Activated B cell treated with CpG ODN at 0.5 μM for 24 hours (primary cell): ENCODE measurements around the gene SERPINB13. TPM values are rescaled to one million over a fixed set of nuclear protein-coding genes. Genes with fewer than 3 reads are reported as not detected.

Experiments
- ATAC-seq: fragments of 200-7000 bp; cut with Tn5 transposase; one replicate; pipeline ENCODE4 v1.10.0; 2021; ENCODE audit warnings: low read depth, mild to moderate bottlenecking, moderate library complexity
- CTCF ChIA-PET: fragments of 350-600 bp; sonication (Branson Sonifier 250); formaldehyde crosslinking; loops from one replicate; lab custom pipeline; 2021; ENCODE audit warnings: antibody characterized with exemption; lab: Charles Lee
- POLR2A ChIA-PET: fragments of 350-600 bp; sonication (Branson Sonifier 250); formaldehyde crosslinking; loops from one replicate; lab custom pipeline; 2021; ENCODE audit warnings: antibody characterized with exemption; lab: Charles Lee
- DNase-seq: peaks from one replicate; pipeline ENCODE4 v3.0.0; 2022
- H3K27ac Mint-ChIP-seq: one replicate; pipeline ENCODE4 v1.8.0; 2020; ENCODE audit warnings: mixed read lengths
- H3K27me3 Mint-ChIP-seq: one replicate; pipeline ENCODE4 v1.8.0; 2021; ENCODE audit warnings: mixed read lengths
- H3K36me3 Mint-ChIP-seq: one replicate; pipeline ENCODE4 v1.8.0; 2021; ENCODE audit warnings: low read depth, mixed read lengths
- H3K4me1 Mint-ChIP-seq: one replicate; pipeline ENCODE4 v1.8.0; 2021; ENCODE audit warnings: mixed read lengths
- H3K4me3 Mint-ChIP-seq: one replicate; pipeline ENCODE4 v1.8.0; 2020; ENCODE audit warnings: mild to moderate bottlenecking, mixed read lengths
- H3K9me3 Mint-ChIP-seq: one replicate; pipeline ENCODE4 v1.8.0; 2020; ENCODE audit warnings: mixed read lengths
- CTCF ChIP-seq: fragments of 200-600 bp; IDR thresholded peaks from one replicate; pipeline ENCODE4 v1.8.0; 2022; ENCODE audit warnings: antibody characterized with exemption, mild to moderate bottlenecking
- intact Hi-C: fragments of 100-400 bp; cut with micrococcal nuclease; formaldehyde crosslinking; loops from one replicate; pipeline ENCODE4 v1.15.1; 2024
- total RNA-seq: library from RNA; stranded (reverse); gene quantifications from 2 replicates; pipeline ENCODE4 v1.2.3, GENCODE V29; 2022

SERPINB13 gene
- total RNA-seq, 1 donor from 2014 or later, result not detected

- ATAC-seq, result no peak
These were observed 19.4 kb downstream of the SERPINB13 start for GRCh38 chr18:63606526-63606925.

DNA sequence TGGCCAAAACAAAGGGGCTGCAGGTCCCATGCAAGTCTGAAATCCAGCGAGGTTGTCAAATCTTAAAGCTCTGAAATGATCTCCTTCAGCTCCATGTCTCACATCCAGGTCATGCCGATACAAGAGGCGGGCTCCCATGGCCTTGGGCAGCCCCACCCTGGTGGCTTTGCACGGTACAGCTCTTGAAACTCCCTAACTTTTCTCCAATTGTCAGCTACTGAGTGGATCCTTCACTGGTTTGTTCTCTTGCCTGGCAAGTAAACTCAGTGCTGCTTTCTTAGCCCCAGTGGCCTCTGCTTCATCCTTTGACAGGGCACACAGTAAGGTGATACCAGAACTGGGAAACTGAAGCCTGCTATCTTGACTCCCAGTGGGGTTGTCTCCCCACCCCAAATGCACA, 26.3 kb downstream of the SERPINB13 start:
- H3K27me3 Mint-ChIP-seq, result peaks cover 4% of the 10 kb centered on the region
- intact Hi-C loops, result no loop called here
- no peaks in the 10 kb centered on the region for H3K4me1 Mint-ChIP-seq
- no peak overlapping the region for H3K27ac Mint-ChIP-seq
- no peaks in the 10 kb centered on the region for H3K9me3 Mint-ChIP-seq
- H3K36me3 Mint-ChIP-seq, result no peaks in the 10 kb centered on the region
- H3K4me3 Mint-ChIP-seq, result no peak overlapping the region
- no peak for ATAC-seq
- ChIA-PET CTCF (no interaction called here), POLR2A (no interaction called here)
- no peak for DNase-seq
- no peak for TF ChIP-seq CTCF

More at GRCh38 chr18:63606526-63606925, 19.4 kb downstream of the SERPINB13 start:
- no peak for TF ChIP-seq CTCF
- H3K36me3 Mint-ChIP-seq, result no peaks in the 10 kb centered on the region
- no peaks in the 10 kb centered on the region for H3K9me3 Mint-ChIP-seq
- ChIA-PET CTCF (no interaction called here), POLR2A (no interaction called here)
- no peak for DNase-seq
- H3K4me3 Mint-ChIP-seq, result no peak overlapping the region
- no peaks in the 10 kb centered on the region for H3K27me3 Mint-ChIP-seq
- intact Hi-C loops, result no loop called here
- H3K27ac Mint-ChIP-seq, result no peak overlapping the region
- peaks cover 3% of the 10 kb centered on the region for H3K4me1 Mint-ChIP-seq

- Mint-ChIP-seq H3K27me3 (peaks cover 4% of the 10 kb centered on the region), H3K4me1 (no peaks in the 10 kb centered on the region), H3K36me3 (no peaks in the 10 kb centered on the region), H3K27ac (no peak overlapping the region), H3K9me3 (peaks cover 6% of the 10 kb centered on the region), H3K4me3 (no peak overlapping the region)
- intact Hi-C loops, result no loop called here
- no peak for ATAC-seq
- ChIA-PET CTCF (no interaction called here), POLR2A (no interaction called here)
- TF ChIP-seq CTCF, result no peak
- DNase-seq, result no peak
These were observed 30.1 kb downstream of the SERPINB13 start for GRCh38 chr18:63617049-63617914.

- no peak overlapping the region for H3K4me3 Mint-ChIP-seq
- CTCF ChIA-PET, result no interaction called here
- DNase-seq (no peak), ATAC-seq (no peak)
- POLR2A ChIA-PET, result no interaction called here
- peaks cover 6% of the 10 kb centered on the region for H3K9me3 Mint-ChIP-seq
- H3K4me1 Mint-ChIP-seq, result no peaks in the 10 kb centered on the region
- H3K27me3 Mint-ChIP-seq, result peaks cover 3% of the 10 kb centered on the region
- no peaks in the 10 kb centered on the region for H3K36me3 Mint-ChIP-seq
- intact Hi-C loops, result no loop called here
- H3K27ac Mint-ChIP-seq, result no peak overlapping the region
- TF ChIP-seq CTCF, result no peak
These were observed 30.7 kb downstream of the SERPINB13 start for GRCh38 chr18:63617915-63618234.

DNA sequence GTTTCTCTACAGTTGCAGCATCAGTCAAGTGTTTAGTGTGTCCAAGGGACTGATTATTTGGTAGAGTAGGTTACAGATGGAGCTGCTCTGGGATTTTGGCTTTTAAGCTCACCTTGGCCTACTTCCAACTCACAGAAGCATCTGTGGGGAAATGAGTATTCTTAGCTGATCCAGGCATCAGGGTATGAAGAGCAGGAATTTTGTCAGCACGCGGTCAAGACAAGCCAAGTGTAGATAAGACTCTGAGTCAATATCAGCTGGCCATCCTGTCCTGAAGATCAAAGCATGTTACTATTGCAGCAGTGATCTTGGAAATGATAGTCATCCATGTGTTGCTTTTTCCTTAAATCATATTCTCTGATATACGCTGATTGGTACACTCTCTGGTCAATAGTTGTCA, 32.5 kb downstream of the SERPINB13 start:
- H3K27me3 Mint-ChIP-seq, result no peaks in the 10 kb centered on the region
- no peaks in the 10 kb centered on the region for H3K4me1 Mint-ChIP-seq
- peaks cover 12% of the 10 kb centered on the region for H3K9me3 Mint-ChIP-seq
- H3K27ac Mint-ChIP-seq, result no peak overlapping the region
- no peak for DNase-seq
- H3K4me3 Mint-ChIP-seq, result no peak overlapping the region
- ATAC-seq, result no peak
- intact Hi-C loops, result no loop called here
- no peak for TF ChIP-seq CTCF
- no peaks in the 10 kb centered on the region for H3K36me3 Mint-ChIP-seq
- ChIA-PET POLR2A (no interaction called here), CTCF (no interaction called here)
